ENCODE results near the gene NXPE3. TPM values are rescaled to one million over a fixed set of nuclear protein-coding genes. Genes with fewer than 3 reads are reported as not detected.

The NXPE3 gene
- total and polyA plus RNA-seq, 2 experiments from 2014 or later, result 5.4 to 12.6 TPM

GRCh38 chr3:101842245-101842934, 63.4 kb downstream of the NXPE3 start:
- in situ Hi-C loops (cut with MboI), result no loop called here
- no peaks in the 10 kb centered on the region for H3F3A ChIP-seq (ENCODE audit: insufficient read depth)
- H3K4me2 ChIP-seq (ENCODE audit: unreplicated experiment), result no peak overlapping the region

GRCh38 chr3:101842935-101843330, 63.9 kb downstream of the NXPE3 start:
- Histone ChIP-seq H3K9me3 (ENCODE audit: low read depth) (no peaks in the 10 kb centered on the region), H3K79me2 (ENCODE audit: insufficient read depth) (no peaks in the 10 kb centered on the region), H3K9ac (no peak overlapping the region), H2AFZ (no peak overlapping the region), H3K4me2 (ENCODE audit: unreplicated experiment) (no peak overlapping the region), H3K27ac (no peak overlapping the region), H3F3A (ENCODE audit: insufficient read depth) (no peaks in the 10 kb centered on the region), H3K4me1 (ENCODE audit: insufficient read depth) (peaks cover 7% of the 10 kb centered on the region), H4K20me1 (ENCODE audit: insufficient read depth) (no peaks in the 10 kb centered on the region), H3K36me3 (ENCODE audit: low read depth) (no peaks in the 10 kb centered on the region), H3K27me3 (replicated peaks; ENCODE audit: insufficient read depth) (no peaks in the 10 kb centered on the region), H3K4me3 (no peak overlapping the region), H3K9me2 (ENCODE audit: insufficient read depth) (no peaks in the 10 kb centered on the region)
- in situ Hi-C loops (cut with MboI), result no loop called here
- TF ChIP-seq EZH2phosphoT487 (IDR thresholded peaks at IDR 0.05; ENCODE audit: insufficient read depth, low read depth), result no peak
- TF ChIP-seq EZH2 (IDR thresholded peaks at IDR 0.05; ENCODE audit: insufficient read depth, poor library complexity, severe bottlenecking), result no peak
- DNase-seq, result no peak
- 95 to 96% methylated on average over 3 of the region's 3 CpGs for WGBS, 2 experiments (ENCODE audit: low coverage in 1 of 2, low lambda C conversion rate in 2 of 2, missing lambda C conversion rate in 2 of 2)

More at GRCh38 chr3:101842245-101842934, 63.4 kb downstream of the NXPE3 start:
- no peaks in the 10 kb centered on the region for H3K27me3 ChIP-seq (replicated peaks; ENCODE audit: insufficient read depth)
- TF ChIP-seq EZH2phosphoT487 (IDR thresholded peaks at IDR 0.05; ENCODE audit: insufficient read depth, low read depth) (no peak), EZH2 (IDR thresholded peaks at IDR 0.05; ENCODE audit: insufficient read depth, poor library complexity, severe bottlenecking) (no peak)
- 43 to 49% methylated on average over 2 of the region's 2 CpGs for WGBS, 2 experiments (ENCODE audit: low coverage in 1 of 2, low lambda C conversion rate in 2 of 2, missing lambda C conversion rate in 2 of 2)
- H3K9me2 ChIP-seq (ENCODE audit: insufficient read depth), result no peaks in the 10 kb centered on the region
- DNase-seq, result no peak
- H3K9ac ChIP-seq, result no peak overlapping the region
- no peaks in the 10 kb centered on the region for H3K9me3 ChIP-seq (ENCODE audit: low read depth)
- H3K36me3 ChIP-seq (ENCODE audit: low read depth), result no peaks in the 10 kb centered on the region
- H4K20me1 ChIP-seq (ENCODE audit: insufficient read depth), result no peaks in the 10 kb centered on the region
- no peak overlapping the region for H2AFZ ChIP-seq
- no peak overlapping the region for H3K4me3 ChIP-seq
- H3K27ac ChIP-seq, result no peak overlapping the region
- no peaks in the 10 kb centered on the region for H3K79me2 ChIP-seq (ENCODE audit: insufficient read depth)
- peaks cover 7% of the 10 kb centered on the region for H3K4me1 ChIP-seq (ENCODE audit: insufficient read depth)

GRCh38 chr3:101845425-101845824, 66.4 kb downstream of the NXPE3 start:
- H3F3A ChIP-seq (ENCODE audit: insufficient read depth), result peaks cover 7% of the 10 kb centered on the region
- H3K36me3 ChIP-seq (ENCODE audit: low read depth), result no peaks in the 10 kb centered on the region
- no peak overlapping the region for H3K4me2 ChIP-seq (ENCODE audit: unreplicated experiment)
- no peak for DNase-seq
- H2AFZ ChIP-seq, result no peak overlapping the region
- WGBS, 2 experiments (ENCODE audit: low coverage in 1 of 2, low lambda C conversion rate in 2 of 2, missing lambda C conversion rate in 2 of 2), result 99 to 100% methylated on average over 2 of the region's 2 CpGs
- no peaks in the 10 kb centered on the region for H3K9me3 ChIP-seq (ENCODE audit: low read depth)
- peaks cover 10% of the 10 kb centered on the region for H3K79me2 ChIP-seq (ENCODE audit: insufficient read depth)
- peaks cover 15% of the 10 kb centered on the region for H3K4me1 ChIP-seq (ENCODE audit: insufficient read depth)
- TF ChIP-seq EZH2 (IDR thresholded peaks at IDR 0.05; ENCODE audit: insufficient read depth, poor library complexity, severe bottlenecking) (no peak), EZH2phosphoT487 (IDR thresholded peaks at IDR 0.05; ENCODE audit: insufficient read depth, low read depth) (no peak)
- H3K9ac ChIP-seq, result no peak overlapping the region
- no peaks in the 10 kb centered on the region for H3K9me2 ChIP-seq (ENCODE audit: insufficient read depth)
- H3K27me3 ChIP-seq (replicated peaks; ENCODE audit: insufficient read depth), result no peaks in the 10 kb centered on the region
- H4K20me1 ChIP-seq (ENCODE audit: insufficient read depth), result no peaks in the 10 kb centered on the region
- H3K27ac ChIP-seq, result no peak overlapping the region
- no peak overlapping the region for H3K4me3 ChIP-seq
- in situ Hi-C loops (cut with MboI), result no loop called here

GRCh38 chr3:101846709-101847108, 67.7 kb downstream of the NXPE3 start:
- Histone ChIP-seq H3K36me3 (ENCODE audit: low read depth) (0 out of 2 replicates have a peak, but pooled peaks cover under 1% of the 10 kb centered on the region), H3F3A (ENCODE audit: insufficient read depth) (peaks cover 10% of the 10 kb centered on the region), H2AFZ (no peak overlapping the region), H3K27me3 (replicated peaks; ENCODE audit: insufficient read depth) (no peaks in the 10 kb centered on the region), H3K4me2 (ENCODE audit: unreplicated experiment) (no peak overlapping the region), H3K4me1 (ENCODE audit: insufficient read depth) (peaks cover 15% of the 10 kb centered on the region), H3K79me2 (ENCODE audit: insufficient read depth) (peaks cover 23% of the 10 kb centered on the region), H3K9ac (no peak overlapping the region), H4K20me1 (ENCODE audit: insufficient read depth) (peaks cover 8% of the 10 kb centered on the region; the same call in 1 of the 2 replicates), H3K9me2 (ENCODE audit: insufficient read depth) (no peaks in the 10 kb centered on the region), H3K9me3 (ENCODE audit: low read depth) (no peaks in the 10 kb centered on the region), H3K4me3 (no peak overlapping the region), H3K27ac (no peak overlapping the region)
- in situ Hi-C loops (cut with MboI), result no loop called here
- 100% methylated on average over 2 of the region's 2 CpGs for WGBS, 2 experiments (ENCODE audit: low coverage in 1 of 2, low lambda C conversion rate in 2 of 2, missing lambda C conversion rate in 2 of 2)
- DNase-seq, result no peak
- TF ChIP-seq EZH2 (IDR thresholded peaks at IDR 0.05; ENCODE audit: insufficient read depth, poor library complexity, severe bottlenecking) (no peak), EZH2phosphoT487 (IDR thresholded peaks at IDR 0.05; ENCODE audit: insufficient read depth, low read depth) (no peak)

All from GM23248 (cell line).